Stomach (tissue), 9 donors: ENCODE data around the gene DSC3. TPM values are rescaled to one million over a fixed set of nuclear protein-coding genes. Genes with fewer than 3 reads are reported as not detected.

Source experiments
- DNase-seq, 2 donors: peaks; one replicate each; pipeline versions ENCODE4 v3.0.0 to v3.0.0-alpha.2; 2013 to 2019
- H3K27ac ChIP-seq, 5 donors: fragments of 200-600 bp in 4 of 5; sonication (generic) in 4 of 5; one replicate each; pipeline ENCODE4 v1.5.1; 2013 to 2019; ENCODE audit warnings: mild to moderate bottlenecking in 1 of 5, moderate library complexity in 1 of 5
- H3K27me3 ChIP-seq, 3 donors: fragments of 200-600 bp; sonication (generic); one replicate each; pipeline ENCODE4 v1.5.1; 2017 to 2019; ENCODE audit warnings: mixed run types in 1 of 3
- H3K36me3 ChIP-seq, 4 donors: fragments of 200-600 bp; sonication (generic); 1 replicate in 3 of 4; 2 replicates in 1 of 4; pipeline ENCODE4 v1.5.1; 2016 to 2019
- H3K4me1 ChIP-seq, 4 donors: fragments of 200-600 bp; sonication (generic); one replicate each; pipeline ENCODE4 v1.5.1; 2016 to 2019
- H3K4me3 ChIP-seq, 4 donors: fragments of 200-600 bp; sonication (generic) in 3 of 4; one replicate each; pipeline ENCODE4 v1.5.1; 2016 to 2019; ENCODE audit warnings: mild to moderate bottlenecking in 1 of 4
- H3K9me3 ChIP-seq, 4 donors: fragments of 200-600 bp; sonication (generic); one replicate each; pipeline ENCODE4 v1.5.1; 2016 to 2019
- EP300 ChIP-seq: sonication (generic); formaldehyde crosslinking; IDR thresholded peaks from one replicate; pipeline ENCODE4 v1.6.1; 2017; ENCODE audit warnings: antibody characterized with exemption
- POLR2A ChIP-seq, 4 donors: fragments of 450-650 bp; IDR thresholded peaks; one replicate each; pipeline ENCODE4 v1.6.1; 2016; ENCODE audit warnings: antibody characterized with exemption in 4 of 4, control low read depth in 2 of 4, mild to moderate bottlenecking in 1 of 4, moderate library complexity in 1 of 4
- POLR2AphosphoS5 ChIP-seq, 3 donors: sonication (generic); formaldehyde crosslinking; IDR thresholded peaks; one replicate each; pipeline ENCODE4 v1.6.1; 2016; ENCODE audit warnings: antibody characterized with exemption in 3 of 3
- WGBS, 5 donors: extraction: QIAGEN DNeasy Blood & Tissue Kit in 3 of 5; methylation state at CpG; one replicate each; pipeline versions ENCODE4 v1.1.5 to v1.1.7; 2013 to 2018; 5-methylcytosine and 5-hydroxymethylcytosine counted together
- intact Hi-C: fragments of 100-400 bp; cut with DNase I; formaldehyde crosslinking; loops from one replicate; pipeline ENCODE4 v1.15.1; 2023; ENCODE audit warnings: low total_unique reads
- polyA plus RNA-seq, 3 donors: library from polyadenylated mRNA; stranded (reverse); fragments of 200-250 nt; gene quantifications; one replicate each; pipeline ENCODE4 v1.2.3, GENCODE V29; 2013
- total RNA-seq, 5 donors: library from RNA; depleted of rRNA; stranded (reverse); fragments of >200 nt; gene quantifications; one replicate each; pipeline versions ENCODE4 v1.1.0 to v1.2.3, GENCODE V29; 2014 to 2016
- TF ChIP-seq, protein P1 (sequence below), 7 experiments: fragments of 450-650 bp in 4 of 7; fragments of 200-600 bp in 3 of 7; sonication (generic) in 3 of 7; IDR thresholded peaks; one replicate each; pipeline ENCODE4 v1.5.1; 2016 to 2019; ENCODE audit warnings: antibody characterized with exemption in 7 of 7, control low read depth in 2 of 7, mild to moderate bottlenecking in 1 of 7
- donor health status: healthy with polysubstance abuse.
- donor health status: Bipolar disorder and iron deficiency.
- donor health status: healthy.

Gene DSC3
- total and polyA plus RNA-seq, 8 donors: 1.2 to 26.6 (median 2.2) TPM; not detected in 5

DNA sequence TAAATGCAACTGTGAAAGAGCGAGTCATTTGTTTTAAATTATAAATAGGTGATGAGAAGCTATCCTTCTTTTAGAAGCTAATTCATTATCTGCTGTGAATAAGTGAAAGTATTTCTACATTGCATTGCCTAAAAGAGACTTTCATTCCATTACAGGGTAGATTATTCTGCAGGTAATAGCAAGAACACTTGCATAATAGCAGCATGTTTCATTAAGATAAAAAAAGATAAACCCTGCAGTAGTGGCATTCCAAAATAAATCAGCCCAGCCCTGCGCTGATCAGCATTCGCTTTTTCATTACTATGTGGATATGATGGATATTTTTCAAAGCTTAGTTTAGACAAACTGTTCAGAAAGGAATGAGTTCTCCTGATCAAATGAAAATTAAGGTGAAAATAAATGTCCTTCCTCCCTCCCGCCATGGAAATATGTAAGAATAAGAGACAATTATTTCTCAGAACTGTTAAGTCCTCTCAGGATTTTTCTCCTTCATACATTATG lies 72.8 kb downstream of the DSC3 start:
- 55 to 72% (median 63%) methylated on average over 4 of the region's 4 CpGs for WGBS, 5 donors
- DNase-seq: no peak
- H3K4me1 ChIP-seq: peaks cover 0 to 4% (median 0%) of the 10 kb centered on the region in 4 donors
- TF ChIP-seq POLR2A (IDR thresholded peaks at IDR 0.05) (no peak), EP300 (no peak), POLR2AphosphoS5 (IDR thresholded peaks at IDR 0.05) (no peak)
- TF ChIP-seq, protein P1, sequence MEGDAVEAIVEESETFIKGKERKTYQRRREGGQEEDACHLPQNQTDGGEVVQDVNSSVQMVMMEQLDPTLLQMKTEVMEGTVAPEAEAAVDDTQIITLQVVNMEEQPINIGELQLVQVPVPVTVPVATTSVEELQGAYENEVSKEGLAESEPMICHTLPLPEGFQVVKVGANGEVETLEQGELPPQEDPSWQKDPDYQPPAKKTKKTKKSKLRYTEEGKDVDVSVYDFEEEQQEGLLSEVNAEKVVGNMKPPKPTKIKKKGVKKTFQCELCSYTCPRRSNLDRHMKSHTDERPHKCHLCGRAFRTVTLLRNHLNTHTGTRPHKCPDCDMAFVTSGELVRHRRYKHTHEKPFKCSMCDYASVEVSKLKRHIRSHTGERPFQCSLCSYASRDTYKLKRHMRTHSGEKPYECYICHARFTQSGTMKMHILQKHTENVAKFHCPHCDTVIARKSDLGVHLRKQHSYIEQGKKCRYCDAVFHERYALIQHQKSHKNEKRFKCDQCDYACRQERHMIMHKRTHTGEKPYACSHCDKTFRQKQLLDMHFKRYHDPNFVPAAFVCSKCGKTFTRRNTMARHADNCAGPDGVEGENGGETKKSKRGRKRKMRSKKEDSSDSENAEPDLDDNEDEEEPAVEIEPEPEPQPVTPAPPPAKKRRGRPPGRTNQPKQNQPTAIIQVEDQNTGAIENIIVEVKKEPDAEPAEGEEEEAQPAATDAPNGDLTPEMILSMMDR (IDR thresholded peaks at IDR 0.05): no peak
- no peaks in the 10 kb centered on the region for H3K27me3 ChIP-seq
- no peak overlapping the region for H3K27ac ChIP-seq
- no peak overlapping the region for H3K4me3 ChIP-seq
- no peaks in the 10 kb centered on the region for H3K9me3 ChIP-seq
- no peaks in the 10 kb centered on the region for H3K36me3 ChIP-seq
- intact Hi-C loops: no loop called here

GRCh38 chr18:30967701-30968100 lies 74.8 kb downstream of the DSC3 start:
- TF ChIP-seq, protein P1 (IDR thresholded peaks at IDR 0.05): no peak
- no peak for TF ChIP-seq POLR2AphosphoS5 (IDR thresholded peaks at IDR 0.05)
- no peak for TF ChIP-seq POLR2A (IDR thresholded peaks at IDR 0.05)
- no peak for TF ChIP-seq EP300
- peaks cover 0 to 4% (median 0%) of the 10 kb centered on the region in 4 donors for H3K4me1 ChIP-seq
- no peaks in the 10 kb centered on the region for H3K36me3 ChIP-seq
- no peaks in the 10 kb centered on the region for H3K27me3 ChIP-seq
- no peaks in the 10 kb centered on the region for H3K9me3 ChIP-seq
- DNase-seq: no peak
- WGBS, 5 donors: 46 to 59% (median 53%) methylated on average over 4 of the region's 4 CpGs
- intact Hi-C loops: no loop called here
- no peak overlapping the region for H3K4me3 ChIP-seq
- no peak overlapping the region for H3K27ac ChIP-seq

GRCh38 chr18:30965237-30965636 lies 77.3 kb downstream of the DSC3 start:
- TF ChIP-seq POLR2AphosphoS5 (IDR thresholded peaks at IDR 0.05): no peak
- Histone ChIP-seq H3K4me3 (no peak overlapping the region), H3K4me1 (peaks cover 0 to 4% (median 0%) of the 10 kb centered on the region in 4 donors), H3K36me3 (no peaks in the 10 kb centered on the region), H3K27me3 (no peaks in the 10 kb centered on the region), H3K27ac (no peak overlapping the region), H3K9me3 (no peaks in the 10 kb centered on the region)
- intact Hi-C loops: no loop called here
- DNase-seq: no peak
- WGBS, 5 donors: 78 to 92% (median 88%) methylated on average over 4 of the region's 4 CpGs

GRCh38 chr18:30960661-30961060 lies 81.9 kb downstream of the DSC3 start:
- no peaks in the 10 kb centered on the region for H3K9me3 ChIP-seq
- no peaks in the 10 kb centered on the region for H3K36me3 ChIP-seq
- intact Hi-C loops: no loop called here
- no peaks in the 10 kb centered on the region for H3K4me1 ChIP-seq
- no peak overlapping the region for H3K4me3 ChIP-seq
- no peak overlapping the region for H3K27ac ChIP-seq
- no peak for DNase-seq
- TF ChIP-seq, protein P1 (IDR thresholded peaks at IDR 0.05): no peak
- TF ChIP-seq POLR2AphosphoS5 (IDR thresholded peaks at IDR 0.05): no peak
- TF ChIP-seq POLR2A (IDR thresholded peaks at IDR 0.05): no peak
- H3K27me3 ChIP-seq: no peaks in the 10 kb centered on the region
- 91 to 95% (median 91%) methylated on average over 6 of the region's 6 CpGs for WGBS, 5 donors

DNA sequence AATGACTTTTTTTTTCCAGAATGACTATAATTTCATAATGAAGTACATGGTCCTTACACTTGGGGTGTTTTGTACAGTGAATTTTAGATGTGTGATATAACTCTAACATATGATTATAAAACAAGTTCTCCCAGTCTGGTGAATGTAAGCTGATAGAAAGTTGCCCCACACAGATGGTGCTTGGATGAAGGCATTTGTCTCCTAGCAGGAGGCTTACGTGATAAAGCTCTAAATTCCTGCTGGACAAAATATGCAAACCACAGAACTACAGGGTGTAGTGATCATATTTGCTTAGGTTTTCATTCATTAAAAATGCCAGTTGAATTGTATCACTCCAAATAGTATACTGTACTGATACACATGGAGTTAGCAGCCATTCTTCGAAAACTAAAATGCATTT lies 85.5 kb downstream of the DSC3 start:
- H3K9me3 ChIP-seq: no peaks in the 10 kb centered on the region
- WGBS, 5 donors: 59 to 73% (median 65%) methylated on average over 2 of the region's 2 CpGs
- H3K27me3 ChIP-seq: no peaks in the 10 kb centered on the region
- no peak overlapping the region for H3K27ac ChIP-seq
- H3K4me3 ChIP-seq: no peak overlapping the region
- TF ChIP-seq POLR2AphosphoS5 (IDR thresholded peaks at IDR 0.05): no peak
- TF ChIP-seq, protein P1 (IDR thresholded peaks at IDR 0.05): no peak
- TF ChIP-seq EP300: no peak
- TF ChIP-seq POLR2A (IDR thresholded peaks at IDR 0.05): no peak
- intact Hi-C loops: no loop called here
- DNase-seq: no peak
- H3K4me1 ChIP-seq: no peaks in the 10 kb centered on the region
- no peaks in the 10 kb centered on the region for H3K36me3 ChIP-seq
